Measurements from ENCODE around the gene CDH4. TPM values are rescaled to one million over a fixed set of nuclear protein-coding genes. Genes with fewer than 3 reads are reported as not detected.

Gene CDH4
- polyA plus RNA-seq, 1 donor (not counting 4 experiments of a cell fraction or from before 2014, with no cell fraction given) = 2.2 TPM

- Histone ChIP-seq H3K9me1 (ENCODE audit: control insufficient read depth, extremely low read depth, insufficient read depth, low read length) (no peaks in the 10 kb centered on the region), H3K4me3 (ENCODE audit: control insufficient read depth in 2 of 3, extremely low read depth in 1 of 3, insufficient read depth in 2 of 3, low read depth in 1 of 3, low read length in 3 of 3) (no peak overlapping the region), H3K4me2 (ENCODE audit: control insufficient read depth, extremely low read depth, insufficient read depth, low read depth, low read length) (no peak overlapping the region), H3K9me3 (ENCODE audit: control insufficient read depth, low read depth, low read length) (no peaks in the 10 kb centered on the region), H3K36me3 (ENCODE audit: control insufficient read depth in 2 of 2, extremely low read depth in 1 of 2, insufficient read depth in 2 of 2, low read length in 2 of 2) (no peaks in the 10 kb centered on the region), H3K27ac (ENCODE audit: control insufficient read depth, insufficient read depth, low read length) (no peak overlapping the region), H3K9ac (ENCODE audit: control insufficient read depth, extremely low read depth, insufficient read depth, low read length) (no peak overlapping the region), H3K79me2 (ENCODE audit: control insufficient read depth, insufficient read depth, low read length) (no peaks in the 10 kb centered on the region), H4K20me1 (ENCODE audit: control insufficient read depth, extremely low read depth, insufficient read depth, low read length) (no peaks in the 10 kb centered on the region), H3K4me1 (ENCODE audit: control insufficient read depth, extremely low read depth, insufficient read depth, low read length) (no peaks in the 10 kb centered on the region), H2AFZ (ENCODE audit: control insufficient read depth, low read length) (no peak overlapping the region), H3K27me3 (ENCODE audit: control insufficient read depth, extremely low read depth, insufficient read depth, low read length) (no peaks in the 10 kb centered on the region)
- dilution Hi-C loops (cut with MboI; ENCODE audit: extremely low pct_ligation_motif_present, low sequenced_read_pairs) = no loop called here
- TF ChIP-seq EZH2 (IDR thresholded peaks at IDR 0.05; ENCODE audit: low read length) (no peak), CTCF (optimal IDR thresholded peaks at IDR 0.05 in 1 of 3, IDR thresholded peaks at IDR 0.05 in 1 of 3, conservative IDR thresholded peaks at IDR 0.05 in 1 of 3; ENCODE audit: extremely low read depth in 1 of 3, insufficient read depth in 2 of 3, low read length in 3 of 3) (no peak)
- DNase-seq (ENCODE audit: low read depth, low spot score) (no peak), FAIRE-seq (no peak)
Measured at GRCh38 chr20:61548069-61548468, 296.0 kb downstream of the CDH4 start.

- no peaks in the 10 kb centered on the region for H4K20me1 ChIP-seq (ENCODE audit: control insufficient read depth, extremely low read depth, insufficient read depth, low read length)
- dilution Hi-C loops (cut with MboI; ENCODE audit: extremely low pct_ligation_motif_present, low sequenced_read_pairs) = no loop called here
- no peak for DNase-seq (ENCODE audit: low read depth, low spot score)
Measured at GRCh38 chr20:61549865-61550264, 297.8 kb downstream of the CDH4 start.

More at GRCh38 chr20:61549865-61550264, 297.8 kb downstream of the CDH4 start:
- Histone ChIP-seq H2AFZ (ENCODE audit: control insufficient read depth, low read length) (no peak overlapping the region), H3K4me3 (ENCODE audit: control insufficient read depth in 2 of 3, extremely low read depth in 1 of 3, insufficient read depth in 2 of 3, low read depth in 1 of 3, low read length in 3 of 3) (no peak overlapping the region), H3K9me3 (ENCODE audit: control insufficient read depth, low read depth, low read length) (no peaks in the 10 kb centered on the region), H3K4me2 (ENCODE audit: control insufficient read depth, extremely low read depth, insufficient read depth, low read depth, low read length) (no peak overlapping the region), H3K27ac (ENCODE audit: control insufficient read depth, insufficient read depth, low read length) (no peak overlapping the region), H3K9ac (ENCODE audit: control insufficient read depth, extremely low read depth, insufficient read depth, low read length) (no peak overlapping the region), H3K79me2 (ENCODE audit: control insufficient read depth, insufficient read depth, low read length) (no peaks in the 10 kb centered on the region), H3K4me1 (ENCODE audit: control insufficient read depth, extremely low read depth, insufficient read depth, low read length) (peaks cover under 1% of the 10 kb centered on the region), H3K36me3 (ENCODE audit: control insufficient read depth in 2 of 2, extremely low read depth in 1 of 2, insufficient read depth in 2 of 2, low read length in 2 of 2) (no peaks in the 10 kb centered on the region), H3K9me1 (ENCODE audit: control insufficient read depth, extremely low read depth, insufficient read depth, low read length) (no peaks in the 10 kb centered on the region), H3K27me3 (ENCODE audit: control insufficient read depth, extremely low read depth, insufficient read depth, low read length) (no peaks in the 10 kb centered on the region)
- no peak for FAIRE-seq
- no peak for TF ChIP-seq EZH2 (IDR thresholded peaks at IDR 0.05; ENCODE audit: low read length)
- no peak for TF ChIP-seq CTCF (optimal IDR thresholded peaks at IDR 0.05 in 1 of 3, IDR thresholded peaks at IDR 0.05 in 1 of 3, conservative IDR thresholded peaks at IDR 0.05 in 1 of 3; ENCODE audit: extremely low read depth in 1 of 3, insufficient read depth in 2 of 3, low read length in 3 of 3)

All from keratinocyte (primary cell).